Activated T-helper 1 cell treated with anti-CD3 and anti-CD28 coated beads, Interleukin-2, amount 50 U/mL, for 16 hours (primary cell): ENCODE results near the gene ZBED3.
A peak's percentile ranks its signal among the peaks of the same experiment; 100 is the strongest.
"Not testable (repeated sequence)": the region's sequence is repeated elsewhere in the genome, so short reads cannot be mapped to it uniquely, and the experiment has no call there.

Experiments used
- DNase-seq, 2 donors: peaks; one replicate each; pipeline ENCODE4 v3.0.0-alpha.2; 2020; ENCODE audit warnings: low read depth in 1 of 2, low spot score in 1 of 2

The ZBED3 gene, protein sequence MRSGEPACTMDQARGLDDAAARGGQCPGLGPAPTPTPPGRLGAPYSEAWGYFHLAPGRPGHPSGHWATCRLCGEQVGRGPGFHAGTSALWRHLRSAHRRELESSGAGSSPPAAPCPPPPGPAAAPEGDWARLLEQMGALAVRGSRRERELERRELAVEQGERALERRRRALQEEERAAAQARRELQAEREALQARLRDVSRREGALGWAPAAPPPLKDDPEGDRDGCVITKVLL

DNA sequence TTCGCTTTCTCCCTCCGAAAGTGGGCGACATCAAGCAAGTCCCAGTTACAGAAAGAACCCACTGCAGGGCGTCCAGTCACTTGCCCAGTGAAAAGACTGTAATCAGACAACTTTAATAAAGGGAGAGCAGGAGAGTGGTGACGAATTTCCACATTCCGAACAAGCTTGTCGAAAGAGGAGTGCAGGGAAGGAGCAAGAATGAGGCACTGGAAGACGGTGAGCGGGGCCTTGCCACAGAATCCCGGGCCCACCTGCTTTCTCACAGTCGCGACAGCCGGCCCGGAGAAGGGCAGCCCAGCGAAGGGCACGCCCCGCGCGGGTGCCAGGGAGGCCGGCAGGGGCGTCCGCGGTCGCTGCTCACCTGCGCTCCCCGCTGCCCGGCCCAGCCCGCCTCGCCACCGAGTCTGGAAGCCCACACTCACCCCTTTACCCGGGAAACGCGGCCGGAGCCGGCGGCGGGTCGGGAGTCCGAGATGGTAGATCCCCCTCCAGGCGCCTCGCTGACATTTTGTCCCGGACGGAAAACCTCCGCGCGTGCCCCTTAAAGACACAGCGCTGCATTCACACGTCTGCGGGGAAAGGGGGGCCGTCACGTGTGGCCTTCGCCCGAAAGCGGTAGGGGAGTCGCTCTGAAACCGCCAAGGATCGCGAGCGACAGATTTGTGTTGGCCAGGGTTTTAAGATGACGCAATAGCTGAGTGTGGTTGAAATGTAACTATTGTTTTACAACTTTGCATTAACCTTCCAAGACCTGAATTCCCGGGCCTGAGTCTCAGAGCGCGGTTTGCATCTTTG lies at the start of gene ZBED3:
ZBED3 (minus strand) TSS at position 597 of the 795 bp plus-strand sequence. CDS start 9,407 bp downstream, outside the sequence.
- peak in 1 of 2 donors; percentile 7 for DNase-seq

DNA sequence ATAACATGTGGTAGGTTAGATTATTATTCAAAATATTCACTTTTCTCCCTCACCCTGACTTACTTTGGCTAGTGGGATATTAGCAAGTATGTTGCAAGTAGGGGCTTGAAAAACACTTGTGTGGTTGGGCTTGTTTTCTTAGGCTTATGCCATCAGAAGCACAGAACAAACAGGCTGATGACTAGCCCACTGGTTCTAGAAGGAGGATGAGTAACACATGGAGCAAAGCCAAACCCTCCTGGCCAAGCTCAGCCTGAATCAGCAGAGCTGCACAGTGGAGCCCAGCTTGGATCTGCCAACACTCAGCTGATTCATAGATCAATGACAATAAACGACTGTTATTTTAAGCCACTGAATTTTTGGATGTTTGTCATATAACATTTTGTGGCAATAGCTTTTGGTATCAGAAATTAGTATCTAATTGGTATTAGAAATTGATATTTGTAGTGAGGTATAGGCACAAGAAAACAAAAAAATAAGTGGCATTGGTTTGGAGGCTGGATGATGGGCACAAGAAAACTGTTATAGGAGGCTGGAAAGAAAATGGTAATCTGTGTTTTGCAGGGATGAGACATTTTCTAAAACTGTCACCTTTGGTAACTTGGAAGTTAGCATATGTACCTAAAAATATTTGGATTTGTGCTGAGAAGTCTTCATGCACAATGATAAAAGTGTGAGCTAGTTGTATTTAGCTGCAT lies 46.1 kb upstream of the ZBED3 start:
- no peak for DNase-seq

DNA sequence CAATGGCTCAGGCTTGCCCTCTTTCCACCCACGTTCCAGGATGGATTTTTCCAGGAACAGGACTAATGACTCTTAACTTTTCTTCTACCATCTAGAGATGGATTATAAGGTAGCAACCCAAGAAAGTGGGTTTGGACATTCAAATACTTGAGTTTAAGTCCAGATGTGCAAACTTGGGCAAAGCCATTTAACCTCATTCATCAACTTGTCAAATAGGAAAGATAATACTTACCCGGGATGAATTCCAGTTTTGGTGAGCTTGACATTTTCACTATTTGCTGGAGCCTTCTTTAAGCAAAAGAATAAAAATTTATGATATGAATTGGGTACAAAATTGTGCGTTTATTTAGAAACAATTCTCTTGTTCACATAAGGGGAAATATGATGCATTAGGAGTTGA lies 44.3 kb upstream of the ZBED3 start:
- DNase-seq: no peak

DNA sequence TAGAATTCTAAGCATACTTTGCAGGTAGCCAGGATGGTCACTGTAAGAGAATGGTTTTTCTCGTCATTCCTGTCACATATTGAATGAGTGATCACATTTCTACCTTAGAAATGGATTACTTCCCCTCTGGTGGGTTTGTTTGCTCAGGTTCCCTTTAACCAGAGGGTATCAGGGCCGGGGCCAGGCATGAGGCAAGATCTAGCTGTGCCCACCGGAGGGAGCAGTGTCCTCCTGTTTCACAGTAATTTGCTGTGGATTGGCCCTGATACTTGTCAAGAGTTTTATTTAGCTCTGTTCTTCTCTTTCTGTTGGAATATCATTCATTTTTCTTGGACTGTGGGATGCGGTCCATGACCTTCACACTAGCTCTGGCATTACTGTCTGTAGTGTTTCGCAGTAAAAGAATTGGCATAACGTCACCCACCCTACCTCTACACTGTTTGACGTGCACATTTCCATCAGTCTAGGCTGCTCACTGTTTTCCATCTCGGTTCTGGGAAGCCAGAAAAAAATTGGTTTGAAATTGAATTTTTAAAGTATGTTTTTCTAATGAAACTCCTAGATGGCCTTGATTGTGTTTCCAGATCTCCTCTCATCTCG lies 42.4 kb upstream of the ZBED3 start:
- DNase-seq: no peak

DNA sequence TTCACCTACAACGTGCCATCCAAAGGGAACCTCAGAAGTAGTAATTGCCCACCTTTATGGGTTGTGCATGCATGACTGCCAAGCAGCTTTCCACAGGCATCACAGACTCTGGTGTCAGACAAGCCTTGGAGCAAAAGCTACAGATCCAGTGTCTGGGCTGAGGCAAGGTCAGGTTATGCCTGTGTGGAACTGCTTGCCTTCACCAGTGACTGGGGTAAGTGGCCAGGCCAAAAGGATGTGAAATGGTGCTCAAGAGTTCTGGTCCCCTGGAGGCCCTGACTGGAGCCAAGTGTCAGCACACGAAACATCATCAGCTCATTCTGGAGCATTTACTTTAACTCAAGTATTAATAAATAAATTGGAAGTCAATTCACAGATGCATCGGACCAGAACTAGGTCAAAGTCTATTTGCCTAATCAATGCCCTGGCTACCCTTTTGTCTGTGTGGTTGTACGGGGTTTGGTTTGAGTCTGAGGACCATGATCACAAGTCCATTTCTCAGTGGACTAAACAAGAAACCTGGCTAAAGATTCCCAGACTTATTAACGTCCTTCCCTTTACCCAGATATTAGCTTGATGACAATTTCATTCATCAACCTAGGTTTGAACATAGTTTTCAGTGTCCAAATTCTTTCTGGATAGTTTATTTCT lies 41.5 kb upstream of the ZBED3 start:
- DNase-seq: no peak

DNA sequence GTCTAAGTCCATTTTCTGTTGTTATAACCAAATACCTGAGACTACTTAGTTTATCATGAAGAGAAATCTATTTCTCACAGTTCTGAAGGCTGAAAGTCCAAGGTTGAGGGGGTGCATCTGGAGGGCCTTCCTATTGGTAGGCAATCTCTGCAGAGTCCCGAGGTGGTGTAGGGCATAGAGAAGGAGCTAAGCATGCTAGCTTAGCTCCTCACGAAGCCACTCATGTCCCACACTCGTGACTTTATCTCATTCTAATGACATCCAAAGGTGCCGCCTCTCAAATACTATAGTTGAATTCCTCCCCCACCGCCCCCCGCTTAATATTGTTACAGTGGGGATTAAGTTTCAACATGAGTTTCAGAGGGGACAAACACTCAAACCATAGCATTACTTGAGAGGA lies 36.0 kb upstream of the ZBED3 start:
- DNase-seq: no peak

DNA sequence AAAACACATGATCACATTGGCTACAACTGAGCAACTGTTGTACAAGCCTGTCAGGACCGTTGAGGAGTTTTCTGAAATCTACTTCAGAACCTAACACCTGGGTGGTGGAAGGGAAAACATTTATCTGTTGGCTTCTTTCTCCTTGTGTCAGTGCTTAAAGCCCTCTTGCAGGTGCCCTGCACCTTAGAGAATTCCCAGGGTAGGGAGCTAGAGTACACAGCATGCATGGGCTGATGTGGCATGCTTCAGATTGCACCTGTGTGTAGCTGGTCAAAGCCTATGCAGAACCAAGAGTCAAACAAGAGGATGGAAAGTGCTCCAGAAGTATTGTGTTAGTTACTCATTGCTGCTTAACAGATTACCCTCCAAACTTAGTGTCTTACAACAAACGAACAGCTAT lies 33.6 kb upstream of the ZBED3 start:
- no peak for DNase-seq

DNA sequence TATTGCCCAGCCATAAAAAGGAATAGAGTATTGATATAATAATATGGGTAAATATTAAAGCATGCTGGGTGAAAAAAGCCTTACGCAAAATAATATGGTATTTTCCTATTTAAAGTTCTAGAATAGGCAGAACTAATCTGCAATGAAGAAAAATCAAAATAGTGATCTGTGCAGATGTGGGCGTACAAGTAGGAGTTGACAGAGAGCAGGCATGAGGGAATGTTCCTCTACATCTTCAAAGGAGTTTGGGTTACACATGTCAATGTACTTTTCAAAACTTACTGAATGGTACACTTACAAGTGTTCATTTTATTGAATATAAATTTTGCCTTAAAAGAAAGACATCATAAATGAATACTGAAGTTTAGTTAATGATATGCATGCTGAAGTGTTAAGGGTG lies 33.0 kb upstream of the ZBED3 start:
- DNase-seq: no peak

DNA sequence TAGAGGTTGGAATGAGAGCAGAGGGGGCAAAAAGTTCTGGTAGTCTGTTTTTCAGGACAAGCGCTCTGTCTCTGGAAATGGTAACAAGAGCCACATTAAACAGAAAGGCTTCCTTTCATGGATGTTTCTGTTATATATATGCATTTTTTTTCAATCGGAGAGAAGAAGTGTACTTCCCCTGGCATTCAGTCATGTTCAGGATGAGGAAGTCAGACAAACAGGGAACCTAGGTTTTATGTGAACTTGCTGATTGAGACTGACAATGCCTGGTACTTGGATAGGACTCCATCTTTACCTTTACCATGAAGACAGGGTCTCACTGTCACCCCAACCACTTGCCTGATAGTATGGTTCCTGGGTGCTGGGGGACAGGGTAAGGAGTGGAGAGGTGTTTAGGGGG lies 30.1 kb upstream of the ZBED3 start:
- no peak for DNase-seq

DNA sequence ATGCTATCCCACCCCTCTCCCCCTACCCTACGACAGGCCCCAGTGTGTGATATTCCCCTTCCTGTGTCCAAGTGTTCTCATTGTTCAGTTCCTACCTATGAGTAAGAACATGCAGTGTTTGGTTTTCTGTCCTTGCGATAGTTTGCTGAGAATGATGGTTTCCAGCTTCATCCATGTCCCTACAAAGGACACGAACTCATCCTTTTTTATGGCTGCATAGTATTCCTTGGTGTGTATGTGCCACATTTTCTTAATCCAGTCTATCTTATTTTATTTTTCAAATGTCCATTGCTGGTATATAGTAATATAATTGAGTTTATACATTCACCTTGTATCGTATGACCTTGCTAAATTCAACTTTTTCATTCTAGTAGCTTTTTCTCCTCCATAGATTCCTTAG lies 19.9 kb upstream of the ZBED3 start:
- not testable (repeated sequence) for DNase-seq

DNA sequence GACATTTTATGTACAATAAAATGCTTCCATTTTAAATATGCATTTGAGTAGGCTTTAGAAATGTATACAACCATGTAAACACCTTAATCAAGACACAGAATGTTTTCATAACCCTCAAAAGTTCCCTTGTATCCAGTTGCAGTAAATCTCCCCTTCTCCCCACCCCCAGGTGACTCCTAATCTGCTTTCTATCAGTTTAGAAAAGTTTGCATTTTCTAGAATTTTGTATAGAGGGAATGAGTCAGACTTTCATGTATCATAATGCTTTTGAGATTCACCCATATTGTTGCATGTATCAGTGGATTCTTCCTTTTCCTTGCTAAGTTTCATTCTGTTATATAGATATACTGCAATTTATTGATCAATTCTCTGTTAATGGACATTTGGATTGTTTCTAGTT lies 17.7 kb upstream of the ZBED3 start:
- DNase-seq: no peak

DNA sequence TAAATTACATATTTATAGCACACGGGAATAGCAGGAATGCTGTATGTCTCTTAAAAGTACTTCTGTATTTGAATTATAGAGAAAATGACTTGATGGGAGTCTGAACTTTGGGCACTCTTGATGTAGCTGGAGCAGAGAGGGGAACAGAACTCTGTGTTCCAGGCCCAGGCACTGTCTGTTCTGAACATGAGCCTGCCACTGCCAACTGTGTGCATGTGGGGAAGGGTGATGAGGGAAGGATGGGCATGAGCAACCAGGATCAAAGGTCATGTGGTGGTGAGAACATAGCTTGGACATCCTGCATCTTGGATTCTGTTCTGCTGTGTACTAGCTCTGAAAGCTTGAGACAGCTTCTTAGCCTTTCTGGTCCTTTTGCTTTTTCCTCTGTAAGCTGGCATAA lies 16.4 kb upstream of the ZBED3 start:
- no peak for DNase-seq

DNA sequence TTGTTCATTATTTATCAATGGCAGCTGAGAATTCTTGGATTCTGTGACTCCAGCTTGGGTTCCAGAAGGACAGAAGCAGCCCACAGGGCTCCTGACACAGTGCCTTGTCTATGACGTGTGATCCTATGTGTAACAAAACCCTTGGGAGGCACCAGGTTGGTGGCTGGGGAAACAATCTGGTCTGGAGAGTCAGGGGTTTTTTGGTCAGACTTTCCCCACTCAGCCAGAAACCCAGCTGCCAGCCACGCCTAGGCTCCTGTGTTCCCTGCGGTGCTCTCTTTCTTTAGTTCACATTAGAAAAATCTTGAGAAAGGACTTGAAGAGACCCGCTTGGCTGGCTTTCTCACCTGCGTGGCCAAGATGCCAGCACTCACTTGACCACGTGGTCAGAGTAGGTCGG lies 15.5 kb upstream of the ZBED3 start:
- no peak for DNase-seq

DNA sequence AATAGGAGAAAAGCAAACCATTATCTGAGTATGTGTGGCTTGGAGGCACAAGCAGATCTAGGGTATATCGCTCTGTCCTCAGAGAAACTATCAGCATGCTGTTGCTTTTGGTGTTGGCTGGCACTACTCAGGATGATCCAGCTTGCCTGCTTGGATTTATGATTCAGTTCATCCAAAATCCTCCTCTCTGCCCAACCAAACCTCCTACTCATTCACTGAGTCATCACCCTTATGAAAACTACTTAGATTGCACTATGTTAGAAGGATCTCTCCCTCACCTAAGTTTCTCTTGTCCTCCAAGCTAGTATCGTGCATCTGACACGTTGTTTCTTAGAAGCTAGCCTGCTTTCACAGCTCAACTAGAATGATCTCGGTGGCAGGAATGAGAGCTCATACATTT lies 14.2 kb upstream of the ZBED3 start:
- no peak for DNase-seq

DNA sequence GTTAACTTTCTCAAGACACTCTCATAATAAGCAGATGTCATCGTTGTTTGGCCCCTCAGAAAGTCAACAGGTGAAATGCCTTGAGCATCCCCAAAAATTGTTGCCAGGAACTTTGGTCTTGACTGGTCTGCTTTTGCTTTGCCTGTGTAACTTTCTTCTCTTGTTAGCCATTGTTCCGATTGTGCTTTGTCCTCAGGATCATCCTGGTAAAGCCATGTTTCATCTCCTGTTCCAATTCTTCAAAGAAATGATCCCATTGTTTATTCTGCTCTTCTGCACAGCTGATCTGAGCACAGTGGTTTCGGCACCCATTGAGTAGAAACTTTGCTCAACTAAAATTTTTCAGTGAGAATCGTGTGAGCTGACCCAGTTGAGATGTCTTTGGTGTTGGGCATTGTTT lies 8.1 kb upstream of the ZBED3 start:
- DNase-seq: no peak

DNA sequence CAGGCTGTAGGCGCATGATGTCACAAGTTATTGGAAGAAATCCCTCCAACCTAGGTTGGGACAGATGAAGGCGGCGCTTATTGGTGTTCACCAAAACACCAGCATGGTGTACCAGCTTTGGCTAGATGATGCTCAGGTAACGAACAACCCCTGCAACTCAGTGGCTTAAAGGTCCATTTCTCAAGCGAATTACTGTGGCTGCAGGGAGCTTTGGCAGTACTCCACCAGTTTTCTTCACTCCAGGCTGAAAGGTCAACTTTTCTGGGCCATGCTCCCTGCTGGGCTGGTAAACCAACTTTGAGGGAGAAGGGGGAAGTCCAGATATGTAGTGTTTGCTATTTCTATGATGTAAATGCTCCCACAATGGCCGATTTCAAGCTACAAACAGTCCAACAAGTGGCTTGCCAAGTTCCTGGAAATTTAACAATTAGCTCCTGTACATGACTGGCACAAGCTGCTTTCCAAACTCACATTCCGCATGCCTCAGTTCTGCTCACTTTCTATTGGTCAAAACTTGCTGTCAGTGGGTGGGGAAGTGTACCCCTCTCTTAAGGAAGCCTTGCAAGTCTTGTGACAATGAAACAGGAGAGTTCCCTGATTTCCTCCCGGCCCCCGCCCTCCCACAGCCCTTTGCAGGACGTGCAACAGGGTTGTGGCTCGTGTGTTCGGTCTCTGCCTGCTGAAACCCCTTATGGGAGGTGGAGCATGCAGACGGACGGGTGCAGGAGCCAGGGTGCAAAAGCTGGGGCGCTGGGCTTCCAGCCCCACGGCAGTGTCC lies 588 bp upstream of the ZBED3 start:
- DNase-seq: no peak

DNA sequence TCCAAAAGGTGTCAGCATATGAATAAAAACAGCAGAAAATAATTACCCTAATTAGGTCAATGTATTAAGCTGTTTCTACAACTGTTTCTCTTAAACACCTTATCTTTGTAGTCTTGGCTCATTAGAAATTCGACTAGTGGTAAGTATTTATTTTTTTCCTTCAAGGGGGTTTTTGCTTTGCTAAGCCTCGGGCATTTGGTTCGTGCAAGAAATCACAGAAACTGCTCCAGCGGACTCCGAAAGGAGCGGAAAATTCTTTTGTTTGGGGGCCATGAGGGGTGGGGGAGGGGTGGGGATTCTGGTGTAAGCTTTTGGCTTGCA lies 757 bp downstream of the ZBED3 start:
- DNase-seq: no peak

DNA sequence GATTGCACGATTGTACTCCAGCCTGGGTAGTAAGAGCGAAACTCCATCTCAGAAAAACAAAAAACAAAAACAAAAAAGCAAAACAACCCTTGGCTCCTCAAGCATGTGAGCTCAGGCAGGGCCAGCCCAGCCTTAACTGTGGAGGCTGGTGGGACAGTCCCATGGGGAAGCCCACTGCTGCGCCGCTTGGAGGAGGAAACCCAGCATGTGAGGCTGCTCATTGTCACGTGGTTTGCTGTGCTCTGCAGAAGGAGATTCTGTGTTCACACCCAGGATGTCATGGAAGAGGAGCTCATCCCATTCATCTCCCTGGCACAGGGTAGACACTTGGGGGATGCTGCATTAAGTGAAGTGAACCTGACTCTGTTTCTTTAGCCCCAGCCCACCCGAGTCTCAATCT lies 4.0 kb downstream of the ZBED3 start:
- DNase-seq: no peak

DNA sequence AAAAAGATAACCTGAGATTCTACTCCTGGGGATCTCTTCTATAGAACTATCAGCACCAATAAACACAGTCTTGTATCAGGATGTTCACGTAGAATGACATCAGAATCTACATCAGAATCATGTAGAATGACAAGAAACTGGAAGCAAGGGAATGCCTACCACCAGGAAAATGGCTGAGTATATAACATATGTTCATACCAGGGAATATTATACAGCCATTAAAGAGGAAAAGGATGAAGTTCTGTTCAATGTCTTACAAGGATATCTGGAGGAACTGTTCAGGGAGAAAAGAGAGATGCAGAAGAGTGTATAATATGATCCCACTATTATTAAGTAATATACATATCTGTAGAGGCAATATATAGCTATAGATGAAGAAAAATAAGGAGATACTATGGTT lies 4.8 kb downstream of the ZBED3 start:
- no peak for DNase-seq

DNA sequence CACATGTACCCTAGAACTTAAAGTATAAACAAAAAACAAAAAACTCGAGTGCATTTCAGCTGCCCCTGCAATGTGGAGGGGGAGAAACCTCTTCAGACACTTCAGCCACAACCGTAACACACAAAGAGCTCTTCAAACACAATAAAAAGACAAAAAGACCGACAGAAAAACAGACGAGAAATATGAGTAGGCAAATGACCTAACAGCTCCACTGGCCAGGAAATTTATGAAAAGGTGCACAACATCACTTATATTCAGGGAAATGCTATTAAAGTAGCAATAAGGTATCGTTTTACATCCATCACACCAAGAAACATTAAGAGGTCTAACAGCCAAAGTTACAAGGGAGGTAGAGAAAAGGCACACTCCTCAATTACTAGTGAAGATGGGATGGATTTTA lies 6.2 kb downstream of the ZBED3 start:
- no peak for DNase-seq

DNA sequence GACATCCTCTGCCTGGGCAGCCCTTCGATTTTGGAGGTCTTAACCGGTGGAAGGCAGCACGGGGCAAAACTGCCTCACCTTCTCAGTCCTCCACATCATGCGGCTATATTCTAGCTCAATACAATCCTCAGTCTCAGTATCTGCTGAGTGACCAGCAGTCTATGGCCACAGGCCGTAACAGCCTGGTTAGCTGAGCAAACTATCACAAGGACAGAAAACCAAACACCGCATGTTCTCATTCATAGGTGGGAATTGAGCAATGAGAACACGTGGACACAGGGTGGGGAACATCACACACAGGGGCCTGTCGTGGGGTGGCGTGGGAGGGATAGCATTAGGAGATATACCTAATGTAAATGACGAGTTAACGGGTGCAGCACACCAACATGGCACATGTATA lies 6.6 kb downstream of the ZBED3 start:
- DNase-seq: not testable (repeated sequence)
